HepG2 (cell line): Measurements from ENCODE around the gene KCNK7. TPM values are rescaled to one million over a fixed set of nuclear protein-coding genes. Genes with fewer than 3 reads are reported as not detected.

ENCODE experiments used
- ARNT2 ChIP-seq: sonication (generic); formaldehyde crosslinking; IDR thresholded peaks from 2 replicates; pipeline ENCODE4 v1.8.0; 2022; ENCODE audit warnings: mild to moderate bottlenecking, low read depth, missing genetic modification reagents, moderate library complexity
- GZF1 ChIP-seq: sonication (generic); formaldehyde crosslinking; IDR thresholded peaks from 2 replicates; pipeline ENCODE4 v1.5.1; 2020; ENCODE audit warnings: mild to moderate bottlenecking, missing genetic modification reagents
- IRX3 ChIP-seq: sonication (generic); formaldehyde crosslinking; IDR thresholded peaks from 2 replicates; pipeline ENCODE4 v1.8.1; 2023; ENCODE audit warnings: mild to moderate bottlenecking, low read depth, missing genetic modification reagents, borderline replicate concordance
- KMT2B ChIP-seq: IDR thresholded peaks from 2 replicates; pipeline ENCODE4 v1.6.1; 2016; ENCODE audit warnings: missing genetic modification reagents, missing compliant biosample characterization
- NR2F1 ChIP-seq, 2 experiments: fragments of 450-650 bp in 1 of 2; formaldehyde crosslinking in 1 of 2; IDR thresholded peaks; 2 replicates each; pipeline versions ENCODE4 v1.5.0 to v1.6.1; 2016 to 2020; ENCODE audit warnings: mild to moderate bottlenecking in 1 of 2, missing compliant biosample characterization in 1 of 2, missing genetic modification reagents in 1 of 2, moderate library complexity in 1 of 2
- REPIN1 ChIP-seq: sonication (generic); formaldehyde crosslinking; IDR thresholded peaks from 2 replicates; pipeline ENCODE4 v1.8.0; 2022; ENCODE audit warnings: missing genetic modification reagents, low read depth, mild to moderate bottlenecking, borderline replicate concordance
- SOX6 ChIP-seq, 2 experiments: fragments of 450-650 bp in 1 of 2; sonication (generic) in 1 of 2; formaldehyde crosslinking in 1 of 2; IDR thresholded peaks; 2 replicates each; pipeline versions ENCODE4 v1.4.0 to v1.6.1; 2017 to 2020; ENCODE audit warnings: antibody characterized with exemption in 1 of 2, mild to moderate bottlenecking in 1 of 2, missing genetic modification reagents in 1 of 2
- ZFP90 ChIP-seq: sonication (generic); formaldehyde crosslinking; IDR thresholded peaks from 2 replicates; pipeline ENCODE4 v1.8.0; 2022; ENCODE audit warnings: missing genetic modification reagents, mild to moderate bottlenecking, inconsistent platforms, borderline replicate concordance
- ZMAT3 ChIP-seq: sonication (generic); formaldehyde crosslinking; conservative IDR thresholded peaks from 2 replicates; pipeline ENCODE4 v1.7.0; 2021; ENCODE audit warnings: missing genetic modification reagents
- ZNF34 ChIP-seq: sonication (generic); formaldehyde crosslinking; IDR thresholded peaks from 2 replicates; pipeline ENCODE4 v1.4.0; 2020; ENCODE audit warnings: mild to moderate bottlenecking, missing genetic modification reagents, borderline replicate concordance
- ZNF788 ChIP-seq: sonication (generic); formaldehyde crosslinking; IDR thresholded peaks from 2 replicates; pipeline ENCODE4 v1.5.0; 2020; ENCODE audit warnings: mild to moderate bottlenecking, missing genetic modification reagents, borderline replicate concordance
- ZNF790 ChIP-seq: sonication (generic); formaldehyde crosslinking; IDR thresholded peaks from 2 replicates; pipeline ENCODE4 v1.8.0; 2022; ENCODE audit warnings: missing genetic modification reagents, mild to moderate bottlenecking, borderline replicate concordance
- polyA plus RNA-seq, 8 experiments: library from polyadenylated mRNA; depleted of rRNA in 3 of 8; stranded (reverse) in 7 of 8; unstranded in 1 of 8; fragments of >200 nt; fragmentation: Illumina TruSeq in 4 of 8; extraction: Trizol in 4 of 8; gene quantifications; 2 replicates each; pipeline versions ENCODE4 v1.2.1 to v1.2.3, GENCODE V29; 2011 to 2016; ENCODE audit warnings: low read depth in 4 of 8, missing spikeins in 1 of 8, mixed read lengths in 1 of 8; ENCODE audit not compliant: insufficient read depth in 1 of 8
- total RNA-seq, 5 experiments: library from RNA; depleted of rRNA; stranded (reverse); fragments of >200 nt; fragmentation: Illumina TruSeq; extraction: Trizol; gene quantifications; 2 replicates each; pipeline ENCODE4 v1.2.3, GENCODE V29; 2016; ENCODE audit warnings: low read depth in 1 of 5
- TF ChIP-seq, protein P1 (sequence below): sonication (generic); formaldehyde crosslinking; IDR thresholded peaks from 2 replicates; pipeline ENCODE4 v1.4.0; 2020; ENCODE audit warnings: low read depth, mild to moderate bottlenecking, missing genetic modification reagents
- TF ChIP-seq, protein P2 (sequence below), 2 experiments: IDR thresholded peaks; 2 replicates each; pipeline ENCODE4 v1.6.1; 2011 to 2012; ENCODE audit warnings: low read length in 2 of 2, borderline replicate concordance in 1 of 2, low read depth in 1 of 2, mild to moderate bottlenecking in 1 of 2, moderate library complexity in 1 of 2
- TF ChIP-seq, protein P3 (sequence below): sonication (generic); formaldehyde crosslinking; IDR thresholded peaks from 2 replicates; pipeline ENCODE4 v1.4.0; 2020; ENCODE audit warnings: missing genetic modification reagents
- TF ChIP-seq, protein P4 (sequence below): sonication (generic); formaldehyde crosslinking; IDR thresholded peaks from 2 replicates; pipeline ENCODE4 v1.5.0; 2020; ENCODE audit warnings: missing genetic modification reagents, mild to moderate bottlenecking, borderline replicate concordance

Gene KCNK7
- total and polyA plus RNA-seq, 2 of the 13 experiments (the other 11 are each of a cell fraction or from before 2014, with no cell fraction given) = 0.11 TPM; not detected in 1

DNA sequence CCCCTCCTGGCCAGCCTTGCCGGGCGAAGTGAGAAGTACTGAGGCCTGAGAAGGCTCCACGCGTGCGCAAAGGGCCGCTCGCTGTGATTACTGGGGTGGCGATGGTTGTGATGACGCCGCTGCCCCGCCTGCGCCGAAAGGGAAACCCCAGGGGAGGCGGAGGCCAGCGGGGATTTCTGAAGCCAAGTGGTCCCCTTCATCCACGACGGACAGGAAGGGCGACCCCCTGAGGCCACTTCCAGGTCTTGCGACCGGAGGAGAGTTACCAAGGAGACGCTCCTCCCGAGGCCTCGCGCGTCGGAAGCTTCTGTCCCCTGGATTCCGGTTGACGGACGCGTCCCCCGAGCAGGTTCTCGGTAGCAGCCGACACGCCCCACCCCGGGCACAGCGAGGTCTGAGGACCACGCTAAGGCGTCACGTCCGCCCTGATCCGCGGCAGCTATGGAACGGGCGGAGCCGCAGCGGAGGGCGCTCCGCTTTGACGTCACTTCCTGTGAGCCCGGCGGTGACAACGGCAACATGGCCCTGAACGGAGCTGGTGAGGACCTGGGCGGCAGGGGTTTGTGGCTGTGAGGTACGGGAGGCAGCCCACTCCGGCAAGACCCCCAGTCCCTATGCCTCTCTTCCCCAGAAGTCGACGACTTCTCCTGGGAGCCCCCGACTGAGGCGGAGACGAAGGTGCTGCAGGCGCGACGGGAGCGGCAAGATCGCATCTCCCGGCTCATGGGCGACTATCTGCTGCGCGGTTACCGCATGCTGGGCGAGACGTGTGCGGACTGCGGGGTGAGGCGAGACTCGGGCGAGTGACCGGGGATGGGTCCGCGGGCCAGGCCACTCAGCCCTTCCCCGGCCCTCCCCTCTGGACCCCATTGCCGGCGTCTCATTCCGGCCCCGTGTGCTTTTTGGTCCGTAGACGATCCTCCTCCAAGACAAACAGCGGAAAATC is 25.4 kb downstream of the KCNK7 start, which contains the start of gene ZNRD2 (continued):
- TF ChIP-seq NR2F1 (CRISPR knock-in tag; IDR thresholded peaks at IDR 0.05) (no peak), KMT2B (CRISPR knock-in tag) (peak; percentile 85), SOX6 (IDR thresholded peaks at IDR 0.05) (no peak), SOX6 (CRISPR knock-in tag; IDR thresholded peaks at IDR 0.05) (peak; percentile 71), ARNT2 (CRISPR knock-in tag) (peak; percentile 21; the same call in 1 of the 2 replicates), ZNF788 (CRISPR knock-in tag) (peak; percentile 70; the same call in 1 of the 2 replicates), ZMAT3 (CRISPR knock-in tag) (peak; percentile 19; the same call in 1 of the 2 replicates), IRX3 (CRISPR knock-in tag) (no peak), GZF1 (CRISPR knock-in tag) (0 out of 2 replicates have a peak, but pooled peaks have one; percentile 79), ZNF790 (CRISPR knock-in tag) (0 out of 2 replicates have a peak, but pooled peaks have one; percentile 78), REPIN1 (CRISPR knock-in tag) (peak; percentile 93; the same call in 1 of the 2 replicates), ZFP90 (CRISPR knock-in tag) (no peak; the same call in 1 of the 2 replicates), ZNF34 (CRISPR knock-in tag) (0 out of 2 replicates have a peak, but pooled peaks have one; percentile 43)
- TF ChIP-seq, protein P1, sequence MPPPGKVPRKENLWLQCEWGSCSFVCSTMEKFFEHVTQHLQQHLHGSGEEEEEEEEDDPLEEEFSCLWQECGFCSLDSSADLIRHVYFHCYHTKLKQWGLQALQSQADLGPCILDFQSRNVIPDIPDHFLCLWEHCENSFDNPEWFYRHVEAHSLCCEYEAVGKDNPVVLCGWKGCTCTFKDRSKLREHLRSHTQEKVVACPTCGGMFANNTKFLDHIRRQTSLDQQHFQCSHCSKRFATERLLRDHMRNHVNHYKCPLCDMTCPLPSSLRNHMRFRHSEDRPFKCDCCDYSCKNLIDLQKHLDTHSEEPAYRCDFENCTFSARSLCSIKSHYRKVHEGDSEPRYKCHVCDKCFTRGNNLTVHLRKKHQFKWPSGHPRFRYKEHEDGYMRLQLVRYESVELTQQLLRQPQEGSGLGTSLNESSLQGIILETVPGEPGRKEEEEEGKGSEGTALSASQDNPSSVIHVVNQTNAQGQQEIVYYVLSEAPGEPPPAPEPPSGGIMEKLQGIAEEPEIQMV (CRISPR knock-in tag) = peak; percentile 84; the same call in 1 of the 2 replicates
- TF ChIP-seq, protein P2, sequence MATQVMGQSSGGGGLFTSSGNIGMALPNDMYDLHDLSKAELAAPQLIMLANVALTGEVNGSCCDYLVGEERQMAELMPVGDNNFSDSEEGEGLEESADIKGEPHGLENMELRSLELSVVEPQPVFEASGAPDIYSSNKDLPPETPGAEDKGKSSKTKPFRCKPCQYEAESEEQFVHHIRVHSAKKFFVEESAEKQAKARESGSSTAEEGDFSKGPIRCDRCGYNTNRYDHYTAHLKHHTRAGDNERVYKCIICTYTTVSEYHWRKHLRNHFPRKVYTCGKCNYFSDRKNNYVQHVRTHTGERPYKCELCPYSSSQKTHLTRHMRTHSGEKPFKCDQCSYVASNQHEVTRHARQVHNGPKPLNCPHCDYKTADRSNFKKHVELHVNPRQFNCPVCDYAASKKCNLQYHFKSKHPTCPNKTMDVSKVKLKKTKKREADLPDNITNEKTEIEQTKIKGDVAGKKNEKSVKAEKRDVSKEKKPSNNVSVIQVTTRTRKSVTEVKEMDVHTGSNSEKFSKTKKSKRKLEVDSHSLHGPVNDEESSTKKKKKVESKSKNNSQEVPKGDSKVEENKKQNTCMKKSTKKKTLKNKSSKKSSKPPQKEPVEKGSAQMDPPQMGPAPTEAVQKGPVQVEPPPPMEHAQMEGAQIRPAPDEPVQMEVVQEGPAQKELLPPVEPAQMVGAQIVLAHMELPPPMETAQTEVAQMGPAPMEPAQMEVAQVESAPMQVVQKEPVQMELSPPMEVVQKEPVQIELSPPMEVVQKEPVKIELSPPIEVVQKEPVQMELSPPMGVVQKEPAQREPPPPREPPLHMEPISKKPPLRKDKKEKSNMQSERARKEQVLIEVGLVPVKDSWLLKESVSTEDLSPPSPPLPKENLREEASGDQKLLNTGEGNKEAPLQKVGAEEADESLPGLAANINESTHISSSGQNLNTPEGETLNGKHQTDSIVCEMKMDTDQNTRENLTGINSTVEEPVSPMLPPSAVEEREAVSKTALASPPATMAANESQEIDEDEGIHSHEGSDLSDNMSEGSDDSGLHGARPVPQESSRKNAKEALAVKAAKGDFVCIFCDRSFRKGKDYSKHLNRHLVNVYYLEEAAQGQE (IDR thresholded peaks at IDR 0.05; ENCODE audit: borderline replicate concordance in 1 of 2, low read depth in 1 of 2, low read length in 2 of 2) = peak in 1 of 2 experiments; percentile 33; a peak in 1 of 4 replicates
- TF ChIP-seq, protein P3, sequence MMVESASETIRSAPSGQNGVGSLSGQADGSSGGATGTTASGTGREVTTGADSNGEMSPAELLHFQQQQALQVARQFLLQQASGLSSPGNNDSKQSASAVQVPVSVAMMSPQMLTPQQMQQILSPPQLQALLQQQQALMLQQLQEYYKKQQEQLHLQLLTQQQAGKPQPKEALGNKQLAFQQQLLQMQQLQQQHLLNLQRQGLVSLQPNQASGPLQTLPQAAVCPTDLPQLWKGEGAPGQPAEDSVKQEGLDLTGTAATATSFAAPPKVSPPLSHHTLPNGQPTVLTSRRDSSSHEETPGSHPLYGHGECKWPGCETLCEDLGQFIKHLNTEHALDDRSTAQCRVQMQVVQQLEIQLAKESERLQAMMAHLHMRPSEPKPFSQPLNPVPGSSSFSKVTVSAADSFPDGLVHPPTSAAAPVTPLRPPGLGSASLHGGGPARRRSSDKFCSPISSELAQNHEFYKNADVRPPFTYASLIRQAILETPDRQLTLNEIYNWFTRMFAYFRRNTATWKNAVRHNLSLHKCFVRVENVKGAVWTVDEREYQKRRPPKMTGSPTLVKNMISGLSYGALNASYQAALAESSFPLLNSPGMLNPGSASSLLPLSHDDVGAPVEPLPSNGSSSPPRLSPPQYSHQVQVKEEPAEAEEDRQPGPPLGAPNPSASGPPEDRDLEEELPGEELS = peak; percentile 55
- TF ChIP-seq, protein P4, sequence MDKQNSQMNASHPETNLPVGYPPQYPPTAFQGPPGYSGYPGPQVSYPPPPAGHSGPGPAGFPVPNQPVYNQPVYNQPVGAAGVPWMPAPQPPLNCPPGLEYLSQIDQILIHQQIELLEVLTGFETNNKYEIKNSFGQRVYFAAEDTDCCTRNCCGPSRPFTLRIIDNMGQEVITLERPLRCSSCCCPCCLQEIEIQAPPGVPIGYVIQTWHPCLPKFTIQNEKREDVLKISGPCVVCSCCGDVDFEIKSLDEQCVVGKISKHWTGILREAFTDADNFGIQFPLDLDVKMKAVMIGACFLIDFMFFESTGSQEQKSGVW (CRISPR knock-in tag) = no peak
